GM12872 (cell line): ENCODE results near the gene MB.

Source experiments
- CTCF ChIP-seq: IDR thresholded peaks from 3 replicates; pipeline ENCODE4 v1.5.1; 2011; ENCODE audit warnings: low read depth, mild to moderate bottlenecking, low read length, moderate library complexity; ENCODE audit not compliant: insufficient read depth

MB gene

DNA sequence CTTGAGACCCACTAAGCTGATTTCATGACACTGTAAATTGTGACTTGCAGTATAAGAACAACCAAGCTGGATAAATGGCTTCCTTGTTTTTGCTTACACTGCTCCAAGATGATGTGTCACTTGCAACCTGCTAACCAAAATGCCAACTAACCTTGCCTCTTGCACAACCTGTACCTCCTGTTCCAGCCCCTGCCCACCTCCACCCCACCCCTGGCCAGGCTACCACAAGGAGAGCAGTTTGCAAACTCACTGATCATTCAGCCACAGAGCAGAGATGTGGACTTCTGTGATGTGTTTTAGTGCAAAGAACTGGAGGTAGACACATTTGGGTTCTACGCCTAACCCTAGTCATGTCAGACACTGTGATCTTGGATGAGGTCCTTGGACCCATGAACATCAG, 26.9 kb upstream of the MB start:
- no peak for TF ChIP-seq CTCF

DNA sequence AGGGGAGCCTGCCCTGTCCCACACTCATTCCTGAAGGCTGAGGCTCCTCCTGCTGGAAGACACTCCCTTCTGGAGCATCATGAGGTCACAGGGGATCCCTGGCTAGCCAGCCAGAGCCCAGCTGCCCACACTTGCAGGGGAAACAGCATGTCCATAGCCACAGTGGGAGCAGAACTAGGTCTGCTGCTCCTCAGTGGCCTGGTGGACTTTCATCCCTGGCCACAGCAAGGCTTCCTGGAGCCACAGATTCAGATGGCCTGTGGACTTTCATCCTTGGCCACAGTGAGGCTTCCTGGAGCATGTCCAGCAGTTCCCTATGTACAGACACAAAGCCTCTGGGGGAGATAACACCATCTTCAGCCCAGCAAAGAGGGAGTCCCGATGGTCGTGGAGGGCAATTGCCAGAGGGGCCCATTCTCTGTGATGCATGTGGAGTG, 25.2 kb upstream of the MB start:
- no peak for TF ChIP-seq CTCF

DNA sequence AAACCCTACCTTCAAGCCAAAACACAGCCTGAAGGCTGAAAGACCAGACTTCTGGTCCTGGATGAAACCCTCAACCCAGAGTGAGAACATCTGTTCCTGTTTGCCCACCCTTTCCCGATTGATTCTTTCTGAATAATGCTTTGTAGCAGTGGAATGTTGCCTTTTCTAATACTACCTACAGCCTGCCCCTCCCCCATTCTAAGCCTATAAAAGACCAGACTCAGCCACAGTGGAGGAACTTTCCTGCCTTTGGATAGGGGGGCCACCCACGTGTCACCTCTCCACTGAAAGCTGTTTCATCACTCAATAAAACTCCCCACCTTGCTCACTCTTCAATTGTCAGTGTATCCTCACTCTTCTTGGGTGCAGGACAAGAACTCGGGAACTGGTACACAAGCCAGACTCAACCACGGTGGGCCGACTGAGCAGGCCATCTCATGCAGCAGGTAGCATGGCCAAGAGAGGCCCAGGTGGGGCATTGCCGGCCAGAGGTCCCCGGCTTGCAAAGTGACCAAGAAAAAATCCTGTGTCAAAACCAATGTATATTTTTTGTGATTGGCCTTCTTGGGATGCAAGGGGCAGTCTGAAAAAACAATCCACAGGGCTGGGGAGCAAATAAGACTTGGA, 24.5 kb upstream of the MB start:
- TF ChIP-seq CTCF = no peak

DNA sequence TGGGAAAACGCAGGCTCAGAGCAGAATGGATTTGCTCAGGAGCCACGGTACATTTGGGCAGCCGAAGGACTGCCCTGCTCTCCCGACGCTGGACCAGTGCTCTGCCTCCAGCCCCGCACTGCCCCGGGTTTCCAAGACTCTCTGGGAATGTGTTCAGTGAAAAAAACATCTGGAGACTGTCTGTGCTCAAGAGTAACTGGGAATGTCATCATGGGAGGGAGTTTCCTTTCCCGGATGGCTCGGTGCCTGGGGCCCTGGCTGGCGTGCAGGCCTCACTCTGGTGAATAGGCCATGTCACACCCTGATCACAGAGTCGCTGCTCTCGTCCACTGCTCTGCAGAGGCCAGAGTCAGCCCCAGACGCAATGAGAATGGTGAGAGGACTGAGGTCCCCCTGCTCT, 21.3 kb upstream of the MB start:
- TF ChIP-seq CTCF = no peak

- TF ChIP-seq CTCF = no peak
Observed at GRCh38 chr22:35638001-35638400, 20.9 kb upstream of the MB start.

- TF ChIP-seq CTCF = no peak
Observed at GRCh38 chr22:35637254-35637653, 20.1 kb upstream of the MB start.

DNA sequence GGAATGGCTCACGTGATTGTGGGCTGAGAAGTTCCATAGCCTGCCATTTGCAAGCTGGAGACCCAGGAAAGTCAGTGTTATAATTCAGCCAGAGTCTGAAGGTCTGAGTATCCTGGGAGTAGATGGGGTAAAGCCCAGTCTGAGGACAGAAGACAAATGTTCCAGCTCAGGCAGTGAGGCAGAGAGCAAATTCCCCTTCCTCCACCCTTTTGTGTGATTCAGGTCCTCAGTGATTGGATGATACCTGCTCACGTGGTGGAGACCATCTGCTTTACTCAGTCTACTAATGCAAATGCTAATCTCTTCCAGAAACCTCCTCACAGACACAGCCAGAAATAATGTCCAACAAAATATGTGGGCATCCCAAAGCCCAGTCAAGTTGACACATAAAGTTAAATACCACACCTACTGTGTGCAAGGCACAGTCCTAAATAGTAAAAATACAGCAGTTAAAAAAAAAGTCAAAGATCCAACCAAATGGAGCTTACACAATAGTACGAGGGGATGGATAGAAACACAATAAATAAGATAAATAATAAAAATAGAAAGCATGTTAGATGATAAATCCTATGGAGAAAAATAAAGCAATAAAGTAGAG, 17.9 kb upstream of the MB start:
- TF ChIP-seq CTCF = no peak
